ENCODE data around the gene CES5A. TPM values are rescaled to one million over a fixed set of nuclear protein-coding genes. Genes with fewer than 3 reads are reported as not detected.

The CES5A gene
- total and polyA plus RNA-seq, 2 of the 8 experiments (the other 6 are each of a cell fraction or from before 2014, with no cell fraction given) = not detected

GRCh38 chr16:55922662-55923061 is 47.5 kb upstream of the CES5A start:
- ChIA-PET CTCF (ENCODE audit: partially characterized antibody) (no interaction called here), POLR2A (ENCODE audit: partially characterized antibody) (no interaction called here)
- H3K4me2 ChIP-seq (ENCODE audit: insufficient read depth in 1 of 2, low read depth in 2 of 2, low read length in 2 of 2) = no peak overlapping the region
- H3K79me1 ChIP-seq (ENCODE audit: low read depth, low read length) = no peaks in the 10 kb centered on the region
- no peak overlapping the region for H4K91ac ChIP-seq (replicated peaks; ENCODE audit: insufficient read length, low read length)
- no peak overlapping the region for H2BK120ac ChIP-seq (replicated peaks; ENCODE audit: low read depth, low read length)
- H2BK20ac ChIP-seq (ENCODE audit: low read length) = no peak overlapping the region
- no peak overlapping the region for H2AK5ac ChIP-seq (ENCODE audit: low read depth, low read length)
- no peak overlapping the region for H3K9ac ChIP-seq (replicated peaks in 1 of 4; ENCODE audit: extremely low read depth in 1 of 4, low read depth in 3 of 4, low read length in 3 of 4)
- no peak overlapping the region for H3K4me3 ChIP-seq (ENCODE audit: extremely low read depth in 1 of 4, insufficient read depth in 2 of 4, low read depth in 3 of 4, low read length in 4 of 4)
- H3K23ac ChIP-seq (ENCODE audit: insufficient read length) = no peak overlapping the region
- H3K14ac ChIP-seq (ENCODE audit: insufficient read length) = no peak overlapping the region
- no peaks in the 10 kb centered on the region for H3K79me2 ChIP-seq (ENCODE audit: control insufficient read depth in 1 of 2, insufficient read depth in 2 of 2, low read length in 2 of 2)
- H3K4me1 ChIP-seq (replicated peaks in 1 of 4; ENCODE audit: control insufficient read depth in 3 of 4, insufficient read depth in 4 of 4, low read length in 3 of 4) = no peaks in the 10 kb centered on the region
- no peak overlapping the region for H3K4ac ChIP-seq (replicated peaks; ENCODE audit: insufficient read length, low read depth, low read length)
- H3K36me3 ChIP-seq (ENCODE audit: control insufficient read depth in 2 of 4, insufficient read depth in 4 of 4, low read length in 3 of 4) = no peaks in the 10 kb centered on the region
- no peak overlapping the region for H2BK5ac ChIP-seq (ENCODE audit: low read depth, low read length)
- H2AFZ ChIP-seq (ENCODE audit: low read length) = no peak overlapping the region
- FAIRE-seq = no peak
- no peaks in the 10 kb centered on the region for H3K23me2 ChIP-seq (ENCODE audit: low read depth, low read length)
- H3K9me3 ChIP-seq (ENCODE audit: insufficient read depth in 2 of 2, low read depth in 1 of 2, low read length in 1 of 2) = no peaks in the 10 kb centered on the region
- no peak overlapping the region for H3K18ac ChIP-seq (ENCODE audit: extremely low read depth, low read length)
- H3K27me3 ChIP-seq (replicated peaks in 1 of 4; ENCODE audit: control insufficient read depth in 3 of 4, extremely low read depth in 1 of 4, insufficient read depth in 3 of 4, low read length in 3 of 4) = no peaks in the 10 kb centered on the region
- H3K27ac ChIP-seq (ENCODE audit: low read depth, low read length) = no peak overlapping the region
- H3K56ac ChIP-seq (replicated peaks; ENCODE audit: insufficient read length, low read depth, low read length) = no peak overlapping the region
- no peak overlapping the region for H4K8ac ChIP-seq (ENCODE audit: extremely low read depth, insufficient read depth, low read length)
- no peaks in the 10 kb centered on the region for H4K20me1 ChIP-seq (replicated peaks in 1 of 2; ENCODE audit: control insufficient read depth in 1 of 2, insufficient read depth in 2 of 2, low read length in 2 of 2)
- no peak for DNase-seq (ENCODE audit: low read depth in 1 of 2, low spot score in 2 of 2)
- no peak overlapping the region for H2BK15ac ChIP-seq (ENCODE audit: low read length)
- no peak overlapping the region for H2BK12ac ChIP-seq (ENCODE audit: low read depth, low read length)
- no peak overlapping the region for H4K5ac ChIP-seq (ENCODE audit: insufficient read length, low read depth, low read length)
- TF ChIP-seq TEAD4 (IDR thresholded peaks at IDR 0.05; ENCODE audit: low read depth, low read length) (no peak), JUND (IDR thresholded peaks at IDR 0.05; ENCODE audit: low read length) (no peak), CHD2 (IDR thresholded peaks at IDR 0.05; ENCODE audit: low read length) (no peak), HDAC2 (IDR thresholded peaks at IDR 0.05; ENCODE audit: borderline replicate concordance in 1 of 2, low read depth in 2 of 2, low read length in 2 of 2) (no peak), TCF12 (IDR thresholded peaks at IDR 0.05; ENCODE audit: low read depth, low read length) (no peak), BCL11A (IDR thresholded peaks at IDR 0.05; ENCODE audit: low read depth in 2 of 2, low read length in 2 of 2) (no peak), SIX5 (IDR thresholded peaks at IDR 0.05; ENCODE audit: low read depth, low read length) (no peak), TAF1 (IDR thresholded peaks at IDR 0.05; ENCODE audit: low read depth, low read length) (no peak), EGR1 (IDR thresholded peaks at IDR 0.05; ENCODE audit: borderline replicate concordance, low read depth, low read length) (no peak), KDM1A (IDR thresholded peaks at IDR 0.05; ENCODE audit: borderline replicate concordance, low read length) (no peak), SP1 (IDR thresholded peaks at IDR 0.05; ENCODE audit: low read depth, low read length) (no peak), GTF2F1 (IDR thresholded peaks at IDR 0.05; ENCODE audit: borderline replicate concordance, low read depth, low read length) (no peak), RFX5 (IDR thresholded peaks at IDR 0.05; ENCODE audit: borderline replicate concordance, low read depth, low read length) (no peak)
- TF ChIP-seq, protein P1, sequence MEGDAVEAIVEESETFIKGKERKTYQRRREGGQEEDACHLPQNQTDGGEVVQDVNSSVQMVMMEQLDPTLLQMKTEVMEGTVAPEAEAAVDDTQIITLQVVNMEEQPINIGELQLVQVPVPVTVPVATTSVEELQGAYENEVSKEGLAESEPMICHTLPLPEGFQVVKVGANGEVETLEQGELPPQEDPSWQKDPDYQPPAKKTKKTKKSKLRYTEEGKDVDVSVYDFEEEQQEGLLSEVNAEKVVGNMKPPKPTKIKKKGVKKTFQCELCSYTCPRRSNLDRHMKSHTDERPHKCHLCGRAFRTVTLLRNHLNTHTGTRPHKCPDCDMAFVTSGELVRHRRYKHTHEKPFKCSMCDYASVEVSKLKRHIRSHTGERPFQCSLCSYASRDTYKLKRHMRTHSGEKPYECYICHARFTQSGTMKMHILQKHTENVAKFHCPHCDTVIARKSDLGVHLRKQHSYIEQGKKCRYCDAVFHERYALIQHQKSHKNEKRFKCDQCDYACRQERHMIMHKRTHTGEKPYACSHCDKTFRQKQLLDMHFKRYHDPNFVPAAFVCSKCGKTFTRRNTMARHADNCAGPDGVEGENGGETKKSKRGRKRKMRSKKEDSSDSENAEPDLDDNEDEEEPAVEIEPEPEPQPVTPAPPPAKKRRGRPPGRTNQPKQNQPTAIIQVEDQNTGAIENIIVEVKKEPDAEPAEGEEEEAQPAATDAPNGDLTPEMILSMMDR (IDR thresholded peaks at IDR 0.05; ENCODE audit: control extremely low read depth in 1 of 3, insufficient read depth in 1 of 3, low read depth in 1 of 3, low read length in 3 of 3) = no peak

All from H1 (cell line).